Gastrocnemius medialis (tissue), 4 donors: ENCODE measurements around the gene SBK3. TPM values are rescaled to one million over a fixed set of nuclear protein-coding genes. Genes with fewer than 3 reads are reported as not detected.
"Not testable (repeated sequence)": the region's sequence is repeated elsewhere in the genome, so short reads cannot be mapped to it uniquely, and the experiment has no call there.

ENCODE experiments used
- ATAC-seq, 2 donors: fragments of 150-250 bp; one replicate each; pipeline ENCODE4 v1.9.1; 2016
- DNase-seq, 2 donors: peaks; one replicate each; pipeline ENCODE4 v3.0.0-alpha.2; 2019
- H3K27ac ChIP-seq, 4 donors: fragments of 200-600 bp; sonication (generic); 1 replicate in 1 of 4; 2 replicates in 3 of 4; pipeline ENCODE4 v1.5.1; 2016 to 2018; ENCODE audit warnings: mild to moderate bottlenecking in 2 of 4, moderate library complexity in 1 of 4
- H3K27me3 ChIP-seq, 3 donors: fragments of 200-600 bp; sonication (generic) in 2 of 3; 1 replicate in 1 of 3; 2 replicates in 2 of 3; pipeline versions ENCODE4 v1.5.1 to v1.6.0; 2016 to 2019; ENCODE audit warnings: mild to moderate bottlenecking in 1 of 3, moderate library complexity in 1 of 3
- H3K36me3 ChIP-seq, 2 donors: fragments of 200-600 bp; sonication (generic) in 1 of 2; one replicate each; pipeline ENCODE4 v1.5.1; 2017 to 2018
- H3K4me1 ChIP-seq, 2 donors: fragments of 200-600 bp; sonication (generic) in 1 of 2; one replicate each; pipeline ENCODE4 v1.5.1; 2016 to 2017; ENCODE audit warnings: mild to moderate bottlenecking in 2 of 2
- H3K4me3 ChIP-seq, 4 donors: fragments of 200-600 bp; sonication (generic) in 3 of 4; 1 replicate in 1 of 4; 2 replicates in 3 of 4; pipeline ENCODE4 v1.5.1; 2016 to 2019; ENCODE audit warnings: mild to moderate bottlenecking in 2 of 4
- H3K9me3 ChIP-seq, 3 donors: fragments of 200-600 bp; sonication (generic) in 2 of 3; 1 replicate in 1 of 3; 2 replicates in 2 of 3; pipeline ENCODE4 v1.5.1; 2016 to 2019
- POLR2A ChIP-seq, 2 donors: fragments of 450-650 bp; IDR thresholded peaks; one replicate each; pipeline ENCODE4 v1.6.1; 2017; ENCODE audit warnings: antibody characterized with exemption in 2 of 2, mild to moderate bottlenecking in 2 of 2, moderate library complexity in 2 of 2
- in situ Hi-C, 4 donors: fragments of 200-750 bp; cut with MboI; loops; one replicate each; pipeline versions ENCODE4 v1.15.0 to v1.8.0; 2017; ENCODE audit warnings: low sequenced_read_pairs in 4 of 4
- intact Hi-C: fragments of 100-400 bp; cut with DNase I; formaldehyde crosslinking; loops from one replicate; pipeline ENCODE4 v1.15.1; 2023; ENCODE audit warnings: low total_unique reads
- total RNA-seq, 4 donors: library from RNA; depleted of rRNA; stranded (reverse); fragments of >200 nt; gene quantifications; one replicate each; pipeline versions ENCODE4 v1.1.0 to v1.2.3, GENCODE V29; 2016
- TF ChIP-seq, protein P1 (sequence below), 5 experiments: fragments of 450-650 bp in 3 of 5; fragments of 200-600 bp in 2 of 5; sonication (generic) in 2 of 5; IDR thresholded peaks in 4 of 5; conservative IDR thresholded peaks in 1 of 5; 1 replicate in 4 of 5; 2 replicates in 1 of 5; pipeline ENCODE4 v1.5.1; 2016 to 2019; ENCODE audit warnings: antibody characterized with exemption in 5 of 5, mild to moderate bottlenecking in 3 of 5, moderate library complexity in 3 of 5

SBK3 gene
- total RNA-seq, 4 donors from 2014 or later: 3.1 to 24.1 (median 6.8) TPM

DNA sequence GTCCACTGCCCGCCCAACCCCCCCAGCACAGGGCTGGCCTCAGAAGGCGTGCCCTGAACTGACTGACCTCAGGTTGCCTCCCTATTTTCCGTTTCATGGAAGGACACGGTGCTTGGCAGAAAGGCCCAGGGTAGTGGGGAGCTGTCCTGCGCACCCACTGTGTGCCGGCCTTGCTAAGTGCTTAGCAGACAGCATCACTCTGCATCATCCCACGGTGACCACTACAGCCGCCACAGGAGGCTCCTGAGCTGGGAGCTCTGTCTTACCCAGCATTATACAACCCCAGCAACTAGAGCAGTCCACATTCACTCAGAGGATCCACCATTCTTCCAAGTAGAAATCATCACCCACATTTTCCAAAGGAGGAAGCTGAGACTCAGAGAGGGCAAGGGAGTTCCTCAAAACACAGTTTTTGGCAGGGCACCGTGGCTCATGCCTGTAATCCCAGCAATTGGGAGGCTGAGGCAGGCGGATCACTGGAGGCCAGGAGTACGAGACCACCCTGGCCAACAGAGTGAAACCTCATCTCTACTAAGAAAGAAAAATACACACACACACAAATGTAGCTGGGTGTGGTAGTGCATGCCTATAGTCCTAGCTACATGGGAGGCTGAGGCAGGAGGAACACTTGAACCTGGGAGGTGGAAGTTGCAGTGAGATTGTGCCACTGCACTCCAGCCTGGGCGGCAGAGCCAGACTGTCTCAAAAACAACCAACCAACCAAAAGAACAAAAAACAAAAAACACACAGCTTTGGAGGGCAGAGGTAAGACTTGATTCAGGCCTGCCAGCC is 10.0 kb downstream of the SBK3 start:
- in situ Hi-C loops (no loop called here), intact Hi-C loops (no loop called here)
- no peak for ATAC-seq
- no peak overlapping the region for H3K4me3 ChIP-seq
- H3K9me3 ChIP-seq: no peaks in the 10 kb centered on the region
- no peak for TF ChIP-seq POLR2A (IDR thresholded peaks at IDR 0.05)
- TF ChIP-seq, protein P1, sequence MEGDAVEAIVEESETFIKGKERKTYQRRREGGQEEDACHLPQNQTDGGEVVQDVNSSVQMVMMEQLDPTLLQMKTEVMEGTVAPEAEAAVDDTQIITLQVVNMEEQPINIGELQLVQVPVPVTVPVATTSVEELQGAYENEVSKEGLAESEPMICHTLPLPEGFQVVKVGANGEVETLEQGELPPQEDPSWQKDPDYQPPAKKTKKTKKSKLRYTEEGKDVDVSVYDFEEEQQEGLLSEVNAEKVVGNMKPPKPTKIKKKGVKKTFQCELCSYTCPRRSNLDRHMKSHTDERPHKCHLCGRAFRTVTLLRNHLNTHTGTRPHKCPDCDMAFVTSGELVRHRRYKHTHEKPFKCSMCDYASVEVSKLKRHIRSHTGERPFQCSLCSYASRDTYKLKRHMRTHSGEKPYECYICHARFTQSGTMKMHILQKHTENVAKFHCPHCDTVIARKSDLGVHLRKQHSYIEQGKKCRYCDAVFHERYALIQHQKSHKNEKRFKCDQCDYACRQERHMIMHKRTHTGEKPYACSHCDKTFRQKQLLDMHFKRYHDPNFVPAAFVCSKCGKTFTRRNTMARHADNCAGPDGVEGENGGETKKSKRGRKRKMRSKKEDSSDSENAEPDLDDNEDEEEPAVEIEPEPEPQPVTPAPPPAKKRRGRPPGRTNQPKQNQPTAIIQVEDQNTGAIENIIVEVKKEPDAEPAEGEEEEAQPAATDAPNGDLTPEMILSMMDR (IDR thresholded peaks at IDR 0.05 in 4 of 5, conservative IDR thresholded peaks at IDR 0.05 in 1 of 5): no peak
- H3K27me3 ChIP-seq: no peaks in the 10 kb centered on the region
- no peak overlapping the region for H3K27ac ChIP-seq
- peaks cover 0 to 4% of the 10 kb centered on the region in 2 donors for H3K4me1 ChIP-seq
- H3K36me3 ChIP-seq: no peaks in the 10 kb centered on the region
- no peak for DNase-seq

DNA sequence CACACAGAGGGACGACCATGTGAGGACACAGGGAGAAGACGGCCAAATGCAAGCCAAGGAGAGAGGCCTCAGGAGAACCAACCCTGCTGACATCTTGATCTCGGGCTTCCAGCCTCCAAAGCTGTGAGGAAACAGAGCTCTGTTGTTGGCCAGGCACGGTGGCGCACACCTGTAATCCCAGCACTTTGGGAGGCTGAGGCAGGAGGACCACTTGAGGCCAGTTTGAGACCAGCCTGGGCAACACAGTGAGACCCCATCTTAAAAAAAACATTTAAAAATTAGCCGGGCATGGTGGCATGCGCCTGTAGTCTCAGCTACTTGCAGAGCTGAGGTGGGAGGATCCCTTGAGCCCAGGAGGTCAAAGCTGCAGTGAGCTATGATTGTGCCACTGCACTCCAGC is 11.1 kb downstream of the SBK3 start:
- ATAC-seq, H3K27me3 ChIP-seq, H3K36me3 ChIP-seq, H3K27ac ChIP-seq, H3K4me3 ChIP-seq, DNase-seq, in situ Hi-C loops, H3K4me1 ChIP-seq, intact Hi-C loops, H3K9me3 ChIP-seq: not testable (repeated sequence)

DNA sequence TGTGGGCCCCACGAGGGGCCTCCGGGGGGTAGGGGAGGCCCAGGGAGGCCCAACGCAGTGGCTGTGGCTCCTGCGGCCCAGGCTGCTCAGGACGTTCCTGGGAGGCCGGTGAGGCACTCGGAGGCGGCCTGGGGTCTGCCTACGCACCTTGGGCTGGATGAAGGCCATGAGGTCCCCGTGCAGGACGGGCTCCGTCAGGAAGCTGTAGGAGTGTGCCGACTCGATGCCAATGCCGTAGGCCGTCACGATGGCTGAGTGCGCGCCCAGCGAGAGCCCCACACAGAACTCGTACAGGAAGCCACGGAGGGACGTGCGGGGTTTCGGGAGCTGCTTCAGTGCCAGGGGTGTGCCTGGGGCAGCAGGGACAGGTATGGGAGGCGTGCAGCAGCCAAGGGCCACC is 14.3 kb downstream of the SBK3 start:
- Histone ChIP-seq H3K27me3 (no peaks in the 10 kb centered on the region), H3K27ac (no peak overlapping the region), H3K9me3 (no peaks in the 10 kb centered on the region), H3K4me1 (peaks cover 3 to 8% of the 10 kb centered on the region in 2 donors), H3K4me3 (no peak overlapping the region), H3K36me3 (no peaks in the 10 kb centered on the region)
- in situ Hi-C loops: no loop called here
- intact Hi-C loops: no loop called here
- TF ChIP-seq, protein P1 (IDR thresholded peaks at IDR 0.05 in 4 of 5, conservative IDR thresholded peaks at IDR 0.05 in 1 of 5): no peak
- no peak for TF ChIP-seq POLR2A (IDR thresholded peaks at IDR 0.05)
- no peak for DNase-seq
- no peak for ATAC-seq

DNA sequence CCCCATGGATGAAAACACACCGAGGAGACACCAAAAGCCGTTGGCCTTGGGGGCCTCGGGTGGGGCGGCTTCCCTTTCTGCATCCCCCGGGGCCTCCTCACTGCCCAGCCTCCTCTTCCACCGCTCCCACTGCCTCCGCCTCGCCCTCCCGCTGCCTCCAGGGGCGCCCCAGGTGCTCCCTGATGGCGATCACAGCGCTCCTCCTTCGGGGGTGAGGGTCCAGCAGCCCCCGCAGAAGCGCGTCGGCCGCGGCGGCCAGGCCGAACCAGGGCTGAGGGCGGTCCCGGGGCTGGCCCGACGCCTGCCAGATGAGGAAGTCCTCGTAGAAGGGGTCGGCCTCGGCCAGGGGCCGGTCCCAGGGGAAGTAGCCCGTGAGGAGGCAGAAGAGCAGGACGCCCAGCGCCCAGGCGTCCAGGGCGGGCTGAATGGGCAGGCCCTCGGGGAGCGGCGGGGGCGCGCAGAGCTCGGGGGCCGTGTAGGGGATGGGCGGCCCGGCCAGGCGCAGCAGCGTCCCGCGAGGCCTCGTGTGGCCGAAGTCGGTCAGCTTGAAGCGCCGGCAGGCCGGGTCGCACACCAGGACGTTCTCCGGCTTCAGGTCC is 15.6 kb downstream of the SBK3 start:
- H3K36me3 ChIP-seq: no peaks in the 10 kb centered on the region
- H3K4me3 ChIP-seq: no peak overlapping the region
- ATAC-seq: no peak
- peaks cover 9 to 14% of the 10 kb centered on the region in 2 donors for H3K4me1 ChIP-seq
- intact Hi-C loops (no loop called here), in situ Hi-C loops (no loop called here)
- H3K27me3 ChIP-seq: no peaks in the 10 kb centered on the region
- TF ChIP-seq POLR2A (IDR thresholded peaks at IDR 0.05): no peak
- TF ChIP-seq, protein P1 (IDR thresholded peaks at IDR 0.05 in 4 of 5, conservative IDR thresholded peaks at IDR 0.05 in 1 of 5): no peak
- H3K27ac ChIP-seq: no peak overlapping the region
- no peak for DNase-seq
- no peaks in the 10 kb centered on the region for H3K9me3 ChIP-seq

DNA sequence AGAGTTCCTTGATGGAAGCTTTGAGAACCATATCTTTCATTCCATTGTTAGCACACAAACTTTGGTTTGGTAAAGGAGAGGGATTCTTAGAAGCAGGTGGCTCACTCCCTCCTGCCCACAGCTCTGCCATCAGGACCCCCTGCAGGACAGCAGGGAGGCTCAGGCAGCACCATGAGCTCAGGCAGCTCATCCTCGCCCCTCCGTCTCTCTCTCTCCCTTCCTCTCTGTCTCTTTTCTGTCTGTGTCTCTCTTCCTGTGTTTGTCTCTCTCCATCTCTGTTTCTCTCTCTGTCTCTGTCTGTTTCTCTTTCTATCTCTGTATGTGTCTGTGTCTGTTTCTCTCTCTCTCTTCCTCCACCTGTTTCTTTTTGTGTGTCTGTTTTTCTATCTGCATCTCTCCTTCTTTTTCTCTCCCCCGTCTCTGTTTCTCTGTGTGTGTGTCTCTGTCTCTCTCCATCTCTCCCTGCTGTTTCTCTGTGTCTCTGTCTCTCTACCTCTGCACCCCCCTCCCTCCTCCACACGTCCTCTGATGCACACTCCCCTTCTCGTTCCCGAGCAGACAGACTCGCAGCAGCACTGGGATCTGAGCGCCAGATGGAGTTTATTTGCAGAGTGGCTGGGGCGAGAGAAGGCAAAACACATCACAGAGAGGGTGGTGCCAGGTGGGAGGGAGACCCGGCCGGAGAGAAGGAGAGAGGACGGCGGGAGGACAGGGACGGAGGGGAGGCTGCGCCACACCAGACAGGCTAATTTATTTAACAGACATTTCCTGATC is 17.1 kb downstream of the SBK3 start:
- intact Hi-C loops (no loop called here), in situ Hi-C loops (no loop called here)
- H3K4me3 ChIP-seq: no peak overlapping the region
- H3K9me3 ChIP-seq: no peaks in the 10 kb centered on the region
- H3K36me3 ChIP-seq: no peaks in the 10 kb centered on the region
- H3K4me1 ChIP-seq: peaks cover 10 to 14% of the 10 kb centered on the region in 2 donors
- H3K27ac ChIP-seq: no peak overlapping the region
- DNase-seq (no peak), ATAC-seq (no peak)
- no peaks in the 10 kb centered on the region for H3K27me3 ChIP-seq
- TF ChIP-seq, protein P1 (IDR thresholded peaks at IDR 0.05 in 4 of 5, conservative IDR thresholded peaks at IDR 0.05 in 1 of 5): no peak
- no peak for TF ChIP-seq POLR2A (IDR thresholded peaks at IDR 0.05)
